HepG2 (cell line): Measurements from ENCODE around the gene SYVN1. TPM values are rescaled to one million over a fixed set of nuclear protein-coding genes. Genes with fewer than 3 reads are reported as not detected.

Experiments
- CTCF ChIP-seq: sonication (generic); formaldehyde crosslinking; IDR thresholded peaks from 2 replicates; pipeline ENCODE4 v1.5.0; 2020; ENCODE audit warnings: mild to moderate bottlenecking, missing genetic modification reagents, moderate library complexity
- ETS1 ChIP-seq: sonication (generic); formaldehyde crosslinking; IDR thresholded peaks from 2 replicates; pipeline ENCODE4 v1.4.0; 2020; ENCODE audit warnings: missing genetic modification reagents
- HINFP ChIP-seq: sonication (generic); formaldehyde crosslinking; IDR thresholded peaks from 2 replicates; pipeline ENCODE4 v1.4.0; 2020; ENCODE audit warnings: low read depth, mild to moderate bottlenecking, missing genetic modification reagents
- KLF9 ChIP-seq: IDR thresholded peaks from 2 replicates; pipeline ENCODE4 v1.6.1; 2016; ENCODE audit warnings: low read depth
- NPAS2 ChIP-seq: sonication (generic); formaldehyde crosslinking; IDR thresholded peaks from 2 replicates; pipeline ENCODE4 v1.8.0; 2022; ENCODE audit warnings: mild to moderate bottlenecking, missing genetic modification reagents, borderline replicate concordance
- PCBP2 ChIP-seq: fragments of 200-400 bp; formaldehyde crosslinking; optimal IDR thresholded peaks from 2 replicates; pipeline ENCODE3; 2018; ENCODE audit warnings: low read length, low read depth; ENCODE audit not compliant: poor library complexity, severe bottlenecking
- POLR2A ChIP-seq, 2 experiments: IDR thresholded peaks; 2 replicates each; pipeline ENCODE4 v1.6.1; 2011; ENCODE audit warnings: low read depth in 2 of 2, low read length in 2 of 2, mild to moderate bottlenecking in 1 of 2, moderate library complexity in 1 of 2; ENCODE audit not compliant: insufficient read depth in 1 of 2
- SAP130 ChIP-seq: IDR thresholded peaks from 2 replicates; pipeline ENCODE4 v1.6.1; 2016; ENCODE audit warnings: low read depth
- ZBTB3 ChIP-seq: sonication (generic); formaldehyde crosslinking; IDR thresholded peaks from 2 replicates; pipeline ENCODE4 v1.4.0; 2020; ENCODE audit warnings: low read depth, mild to moderate bottlenecking, moderate library complexity, missing genetic modification reagents, borderline replicate concordance
- ZBTB40 ChIP-seq, 2 experiments: fragments of 450-650 bp in 1 of 2; sonication (generic) in 1 of 2; formaldehyde crosslinking in 1 of 2; IDR thresholded peaks; 2 replicates each; pipeline versions ENCODE4 v1.6.1 to v1.8.0; 2016 to 2022; ENCODE audit warnings: antibody characterized with exemption in 1 of 2, mild to moderate bottlenecking in 1 of 2, missing genetic modification reagents in 1 of 2
- ZFP82 ChIP-seq: sonication (generic); formaldehyde crosslinking; IDR thresholded peaks from 2 replicates; pipeline ENCODE4 v1.5.1; 2020; ENCODE audit warnings: mild to moderate bottlenecking, missing genetic modification reagents, borderline replicate concordance
- ZNF350 ChIP-seq: sonication (generic); formaldehyde crosslinking; IDR thresholded peaks from 2 replicates; pipeline ENCODE4 v1.4.0; 2020; ENCODE audit warnings: mild to moderate bottlenecking, low read depth, missing genetic modification reagents, borderline replicate concordance
- polyA plus RNA-seq, 8 experiments: library from polyadenylated mRNA; depleted of rRNA in 3 of 8; stranded (reverse) in 7 of 8; unstranded in 1 of 8; fragments of >200 nt; fragmentation: Illumina TruSeq in 4 of 8; extraction: Trizol in 4 of 8; gene quantifications; 2 replicates each; pipeline versions ENCODE4 v1.2.1 to v1.2.3, GENCODE V29; 2011 to 2016; ENCODE audit warnings: low read depth in 4 of 8, missing spikeins in 1 of 8, mixed read lengths in 1 of 8; ENCODE audit not compliant: insufficient read depth in 1 of 8
- total RNA-seq, 5 experiments: library from RNA; depleted of rRNA; stranded (reverse); fragments of >200 nt; fragmentation: Illumina TruSeq; extraction: Trizol; gene quantifications; 2 replicates each; pipeline ENCODE4 v1.2.3, GENCODE V29; 2016; ENCODE audit warnings: low read depth in 1 of 5
- TF ChIP-seq, protein P1 (sequence below): sonication (generic); formaldehyde crosslinking; IDR thresholded peaks from 2 replicates; pipeline ENCODE4 v1.4.0; 2020; ENCODE audit warnings: mild to moderate bottlenecking, missing genetic modification reagents

SYVN1 gene
- total and polyA plus RNA-seq, 2 of the 13 experiments (the other 11 are each of a cell fraction or from before 2014, with no cell fraction given) = 10.3 to 22.5 TPM

DNA sequence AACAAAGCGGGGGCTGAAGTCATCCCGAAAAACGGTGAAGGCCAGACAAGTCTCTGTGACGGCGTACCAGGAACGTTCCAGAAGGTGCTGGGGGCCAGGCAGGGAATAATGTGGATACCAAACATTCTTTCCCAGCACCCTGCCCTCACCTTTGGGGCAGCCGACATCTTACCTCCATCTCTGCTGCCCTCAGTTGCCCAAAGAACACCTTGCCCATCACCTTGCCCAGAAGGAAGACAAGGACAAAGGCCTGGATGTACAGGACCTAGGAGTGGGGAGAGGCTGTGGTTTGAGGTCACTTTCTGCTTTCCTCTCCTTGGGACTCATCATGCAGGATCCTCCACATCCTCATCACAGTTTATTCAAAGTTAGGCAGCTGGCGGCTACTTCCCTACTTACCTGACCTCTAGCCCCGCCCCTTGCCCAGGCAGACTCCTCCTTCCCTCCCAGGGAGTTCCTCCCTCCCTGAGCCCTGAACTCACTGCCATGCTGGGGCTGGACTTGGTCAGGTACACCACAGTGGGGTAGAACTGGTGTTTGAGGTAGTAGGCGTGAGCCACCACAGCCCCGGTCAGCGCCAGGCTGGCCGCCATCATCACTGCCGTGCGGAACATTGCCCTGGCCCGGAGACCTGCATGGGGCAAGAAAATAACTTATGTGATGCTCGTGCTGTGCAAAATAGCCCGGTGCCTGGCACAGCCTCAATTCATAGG, 1.2 kb downstream of the SYVN1 start (continued):
- TF ChIP-seq ZBTB40 (IDR thresholded peaks at IDR 0.05) (no peak), ZBTB40 (CRISPR knock-in tag; IDR thresholded peaks at IDR 0.05) (no peak), ZFP82 (CRISPR knock-in tag) (no peak), KLF9 (CRISPR knock-in tag) (no peak), SAP130 (CRISPR knock-in tag) (peak; percentile 62), ZBTB3 (no peak), ZNF350 (CRISPR knock-in tag) (peak; percentile 8; the same call in 1 of the 2 replicates), CTCF (no peak), POLR2A (IDR thresholded peaks at IDR 0.05; ENCODE audit: insufficient read depth in 1 of 2, low read depth in 2 of 2, low read length in 2 of 2) (peak in 1 of 2 experiments; percentile 74; a peak in 3 of 4 replicates), NPAS2 (no peak), PCBP2 (no peak), ETS1 (CRISPR knock-in tag) (no peak), HINFP (CRISPR knock-in tag) (no peak)
- TF ChIP-seq, protein P1, sequence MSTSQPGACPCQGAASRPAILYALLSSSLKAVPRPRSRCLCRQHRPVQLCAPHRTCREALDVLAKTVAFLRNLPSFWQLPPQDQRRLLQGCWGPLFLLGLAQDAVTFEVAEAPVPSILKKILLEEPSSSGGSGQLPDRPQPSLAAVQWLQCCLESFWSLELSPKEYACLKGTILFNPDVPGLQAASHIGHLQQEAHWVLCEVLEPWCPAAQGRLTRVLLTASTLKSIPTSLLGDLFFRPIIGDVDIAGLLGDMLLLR = no peak
